ENCODE measurements around the gene CYB561D1.

CYB561D1 gene

DNA sequence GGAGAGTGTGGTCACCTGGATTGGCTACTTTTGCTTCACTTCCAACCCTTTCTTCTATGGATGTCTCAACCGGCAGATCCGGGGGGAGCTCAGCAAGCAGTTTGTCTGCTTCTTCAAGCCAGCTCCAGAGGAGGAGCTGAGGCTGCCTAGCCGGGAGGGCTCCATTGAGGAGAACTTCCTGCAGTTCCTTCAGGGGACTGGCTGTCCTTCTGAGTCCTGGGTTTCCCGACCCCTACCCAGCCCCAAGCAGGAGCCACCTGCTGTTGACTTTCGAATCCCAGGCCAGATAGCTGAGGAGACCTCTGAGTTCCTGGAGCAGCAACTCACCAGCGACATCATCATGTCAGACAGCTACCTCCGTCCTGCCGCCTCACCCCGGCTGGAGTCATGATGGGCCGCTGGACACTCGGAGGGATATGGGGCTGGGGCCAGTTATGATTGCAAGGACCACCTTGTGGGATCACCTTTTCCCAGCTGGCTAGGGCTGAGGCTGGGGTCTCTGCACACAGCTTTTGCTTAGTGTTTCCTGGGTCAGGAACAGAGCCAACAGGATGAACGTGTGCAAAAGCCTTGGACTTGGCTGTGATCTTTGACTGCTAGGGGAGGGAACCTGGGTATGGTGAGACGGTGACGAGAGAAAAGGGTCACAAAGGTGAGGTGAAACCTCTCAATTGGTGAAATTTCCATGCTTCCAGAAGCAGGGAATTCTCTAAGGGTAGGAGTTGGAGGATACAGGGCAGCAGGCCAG lies 50.3 kb downstream of the CYB561D1 start:
- DNase-seq (ENCODE audit: extremely low spot score, insufficient read length, low read depth), result no peak
- FAIRE-seq, result no peak

DNA sequence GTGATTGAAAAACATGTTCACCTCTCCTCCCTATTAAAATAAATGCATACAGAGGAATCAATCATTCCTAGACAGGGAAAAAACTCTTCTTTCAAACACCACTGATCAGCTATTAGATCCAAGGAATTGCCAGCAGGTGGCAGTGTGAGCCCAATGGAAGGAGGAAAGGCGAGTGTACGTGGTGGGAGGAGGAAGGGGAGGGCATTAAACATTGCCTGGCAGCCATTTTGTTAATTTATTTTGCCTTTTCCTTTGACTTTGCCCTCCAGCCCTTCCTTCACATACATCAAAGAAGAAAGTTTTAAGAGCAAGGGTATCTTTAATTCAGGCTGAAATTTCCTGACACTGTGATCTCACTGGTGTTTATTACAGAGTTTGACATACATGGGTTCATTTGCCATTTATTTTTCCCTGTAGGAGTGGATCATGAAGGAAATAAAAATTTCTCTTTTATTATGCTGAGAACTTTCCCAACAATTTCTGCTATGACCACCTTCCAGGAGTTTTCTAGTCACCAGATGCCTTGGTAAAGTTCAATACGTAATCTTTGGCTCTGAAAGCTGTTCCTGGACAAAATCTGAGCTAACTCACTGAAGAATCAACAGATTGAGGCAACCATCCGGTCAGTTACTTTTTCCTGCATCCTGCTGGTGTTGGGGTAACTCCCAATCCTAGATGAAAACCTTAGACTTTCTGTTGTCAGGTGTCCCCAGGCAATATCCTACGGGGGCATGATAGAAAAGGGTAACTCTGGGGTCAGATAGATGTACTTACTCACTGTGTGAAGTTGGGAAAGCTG lies 52.6 kb downstream of the CYB561D1 start:
- DNase-seq (ENCODE audit: extremely low spot score, insufficient read length, low read depth) (peak; percentile 70), FAIRE-seq (peak; percentile 92)

GRCh38 chr1:109547463-109548320 lies 53.8 kb downstream of the CYB561D1 start:
- FAIRE-seq (no peak), DNase-seq (ENCODE audit: extremely low spot score, insufficient read length, low read depth) (no peak)

- FAIRE-seq (peak; percentile 96), DNase-seq (ENCODE audit: extremely low spot score, insufficient read length, low read depth) (peak; percentile 85)
Observed at GRCh38 chr1:109548321-109549267, 54.7 kb downstream of the CYB561D1 start, which contains the start of gene GNAI3. Gene GNAI3, plus strand, starts transcription at chr1:109548615. Its CDS starts 106 bp downstream, at chr1:109548721.

Measured in GM18507 (cell line).